Stimulated activated CD8-positive, alpha-beta memory T cell treated with anti-CD3 and anti-CD28 coated beads, Interleukin-4, amount 100 ng/mL, for 1 hour (primary cell): ENCODE measurements around the gene PIK3C2B.
A peak's percentile ranks its signal among the peaks of the same experiment; 100 is the strongest.
"Not testable (repeated sequence)": the region's sequence is repeated elsewhere in the genome, so short reads cannot be mapped to it uniquely, and the experiment has no call there.

ENCODE experiments used
- DNase-seq, 2 donors: peaks; one replicate each; pipeline ENCODE4 v3.0.0-alpha.2; 2020; ENCODE audit warnings: low read depth in 2 of 2, low spot score in 1 of 2

The PIK3C2B gene, protein sequence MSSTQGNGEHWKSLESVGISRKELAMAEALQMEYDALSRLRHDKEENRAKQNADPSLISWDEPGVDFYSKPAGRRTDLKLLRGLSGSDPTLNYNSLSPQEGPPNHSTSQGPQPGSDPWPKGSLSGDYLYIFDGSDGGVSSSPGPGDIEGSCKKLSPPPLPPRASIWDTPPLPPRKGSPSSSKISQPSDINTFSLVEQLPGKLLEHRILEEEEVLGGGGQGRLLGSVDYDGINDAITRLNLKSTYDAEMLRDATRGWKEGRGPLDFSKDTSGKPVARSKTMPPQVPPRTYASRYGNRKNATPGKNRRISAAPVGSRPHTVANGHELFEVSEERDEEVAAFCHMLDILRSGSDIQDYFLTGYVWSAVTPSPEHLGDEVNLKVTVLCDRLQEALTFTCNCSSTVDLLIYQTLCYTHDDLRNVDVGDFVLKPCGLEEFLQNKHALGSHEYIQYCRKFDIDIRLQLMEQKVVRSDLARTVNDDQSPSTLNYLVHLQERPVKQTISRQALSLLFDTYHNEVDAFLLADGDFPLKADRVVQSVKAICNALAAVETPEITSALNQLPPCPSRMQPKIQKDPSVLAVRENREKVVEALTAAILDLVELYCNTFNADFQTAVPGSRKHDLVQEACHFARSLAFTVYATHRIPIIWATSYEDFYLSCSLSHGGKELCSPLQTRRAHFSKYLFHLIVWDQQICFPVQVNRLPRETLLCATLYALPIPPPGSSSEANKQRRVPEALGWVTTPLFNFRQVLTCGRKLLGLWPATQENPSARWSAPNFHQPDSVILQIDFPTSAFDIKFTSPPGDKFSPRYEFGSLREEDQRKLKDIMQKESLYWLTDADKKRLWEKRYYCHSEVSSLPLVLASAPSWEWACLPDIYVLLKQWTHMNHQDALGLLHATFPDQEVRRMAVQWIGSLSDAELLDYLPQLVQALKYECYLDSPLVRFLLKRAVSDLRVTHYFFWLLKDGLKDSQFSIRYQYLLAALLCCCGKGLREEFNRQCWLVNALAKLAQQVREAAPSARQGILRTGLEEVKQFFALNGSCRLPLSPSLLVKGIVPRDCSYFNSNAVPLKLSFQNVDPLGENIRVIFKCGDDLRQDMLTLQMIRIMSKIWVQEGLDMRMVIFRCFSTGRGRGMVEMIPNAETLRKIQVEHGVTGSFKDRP (N-terminal part only)

DNA sequence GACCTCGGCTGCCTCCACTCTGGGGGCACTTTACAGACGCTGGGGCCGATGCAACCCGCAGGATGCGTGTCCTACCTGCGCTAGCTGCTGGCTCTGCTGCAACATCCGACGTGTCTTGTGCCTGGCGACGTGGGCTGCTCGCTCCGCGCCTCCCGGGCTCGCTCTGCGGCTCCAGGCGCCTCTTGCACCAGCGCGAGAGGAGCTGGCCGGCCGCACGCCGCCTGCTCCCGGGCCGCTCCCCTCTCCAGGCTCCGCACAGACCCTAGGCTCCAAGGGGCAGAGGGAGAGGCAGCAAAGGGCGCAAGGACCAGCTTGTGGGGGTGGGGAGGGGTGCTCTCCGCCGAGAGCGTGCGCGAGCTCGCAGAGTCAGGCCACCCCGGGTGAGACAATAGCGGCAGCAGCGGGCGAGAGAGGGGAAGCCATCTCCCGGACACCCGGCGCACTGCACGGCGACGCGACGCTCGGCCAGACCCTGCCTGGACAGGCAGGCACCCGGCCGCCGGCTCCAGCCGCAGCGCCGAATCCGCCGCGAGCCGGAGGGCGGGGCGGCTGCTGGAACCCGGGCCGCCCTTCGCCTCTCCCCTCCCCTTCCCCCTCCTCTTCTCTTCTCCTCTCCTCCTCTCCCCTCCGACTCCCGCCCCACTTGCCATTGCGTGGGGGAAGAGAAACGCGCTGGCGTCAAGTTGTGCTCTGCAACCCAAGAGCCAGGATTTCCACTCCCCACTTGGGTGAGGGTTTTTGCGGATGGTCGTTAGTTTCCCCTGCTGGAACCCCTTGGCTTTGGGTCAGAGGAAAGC lies at the start of gene PIK3C2B:
PIK3C2B (minus strand) TSS at position 525 of the 797 bp plus-strand sequence. CDS start 25,003 bp downstream, outside the sequence.
- DNase-seq = peak in 1 of 2 donors; percentile 38

DNA sequence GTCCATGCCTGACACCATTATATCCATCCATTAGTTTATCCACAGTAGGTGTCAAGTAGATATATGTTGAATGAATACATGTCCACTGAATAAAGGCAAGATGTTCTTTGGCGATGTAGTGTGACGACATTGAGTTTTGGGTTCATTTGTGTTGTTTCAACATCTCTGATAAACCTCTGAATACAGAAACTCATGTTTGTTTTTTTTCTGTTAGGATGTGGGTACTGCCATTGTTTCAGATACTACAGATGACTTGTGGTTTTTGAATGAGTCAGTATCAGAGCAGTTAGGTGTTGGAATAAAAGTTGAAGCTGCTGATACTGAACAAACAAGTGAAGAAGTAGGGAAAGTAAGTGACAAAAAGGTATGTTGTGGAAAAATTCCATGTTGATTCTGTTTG lies 49.7 kb upstream of the PIK3C2B start:
- no peak for DNase-seq

DNA sequence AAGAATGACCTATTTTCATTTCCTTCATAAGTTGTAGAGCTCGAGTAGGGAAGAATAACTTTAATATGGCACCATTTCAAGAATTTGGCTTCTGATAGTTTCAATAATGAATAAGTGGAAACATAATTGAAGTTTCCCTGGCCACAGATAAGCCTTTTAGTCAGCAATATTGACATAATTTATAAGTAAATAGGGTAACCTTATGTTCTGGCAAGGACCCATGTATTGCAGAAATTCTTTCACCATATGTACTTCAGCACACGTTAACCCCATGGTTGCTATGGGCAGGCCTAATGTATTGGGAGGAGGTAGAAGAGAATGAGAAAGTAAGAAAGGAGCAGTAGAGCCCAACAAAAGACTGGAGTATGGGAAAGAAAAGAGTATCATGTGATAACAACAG lies 47.0 kb upstream of the PIK3C2B start:
- DNase-seq = no peak

DNA sequence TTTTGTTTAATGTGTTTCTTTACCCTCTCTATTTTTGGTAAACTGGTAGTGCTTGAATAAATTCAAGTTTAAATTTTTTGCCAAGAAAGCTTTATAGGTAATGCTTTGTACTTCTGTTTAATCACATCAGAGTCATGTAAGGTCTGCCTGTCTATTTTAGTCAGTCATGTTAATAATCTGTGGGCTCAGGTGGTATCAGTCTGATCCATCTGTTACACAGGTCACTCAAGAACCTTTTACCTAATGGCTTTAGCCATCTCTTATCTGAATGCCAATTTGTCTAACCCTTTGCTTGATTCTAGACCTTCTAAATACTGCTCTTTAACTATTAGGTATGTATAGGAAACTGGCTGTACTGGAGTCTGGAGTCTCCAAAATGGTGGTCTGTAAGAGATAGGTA lies 38.2 kb upstream of the PIK3C2B start:
- DNase-seq = no peak

DNA sequence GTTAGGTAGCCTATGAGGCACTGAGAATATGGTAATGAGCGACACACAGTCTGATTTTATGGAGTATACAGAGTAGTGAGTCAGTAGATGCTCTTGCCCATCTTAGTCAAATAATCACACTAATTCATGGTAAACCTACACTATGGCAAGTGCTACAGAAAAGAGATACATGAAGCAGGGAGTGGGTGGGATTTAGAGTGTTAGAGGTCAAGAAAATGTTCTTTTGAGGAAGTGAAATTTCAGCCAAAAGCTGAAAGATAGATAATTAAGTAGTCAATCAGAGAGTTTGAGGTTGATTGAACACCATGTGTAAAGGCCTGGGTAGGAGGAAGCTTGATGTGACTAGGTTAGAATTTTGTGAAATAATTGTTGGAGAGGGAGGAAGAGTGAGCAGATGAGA lies 36.3 kb upstream of the PIK3C2B start:
- no peak for DNase-seq

DNA sequence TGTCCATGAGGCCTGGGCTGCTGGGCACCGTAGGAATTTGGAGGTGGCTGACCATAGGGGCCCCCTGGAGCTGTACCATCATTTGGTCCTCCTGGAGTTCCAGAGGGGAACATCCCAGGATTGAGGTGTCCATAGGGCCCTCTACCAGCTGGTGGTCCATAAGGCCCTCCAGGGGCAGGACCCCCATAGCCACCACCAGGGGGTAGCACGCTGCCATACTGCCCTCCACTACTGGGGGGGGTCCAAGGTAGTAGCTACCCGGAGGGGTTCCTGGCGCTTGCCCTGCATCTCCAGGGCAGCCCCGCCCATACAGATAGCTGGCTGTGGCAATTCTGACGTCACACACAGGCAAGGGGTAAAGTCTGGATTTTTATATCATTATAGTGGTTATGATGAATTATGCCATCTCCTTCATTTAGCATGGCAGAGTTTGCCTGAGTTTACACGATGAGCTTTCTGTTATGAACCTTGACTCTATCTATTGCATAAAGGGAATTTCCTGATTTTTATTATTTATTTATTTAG lies 34.8 kb upstream of the PIK3C2B start:
- no peak for DNase-seq

DNA sequence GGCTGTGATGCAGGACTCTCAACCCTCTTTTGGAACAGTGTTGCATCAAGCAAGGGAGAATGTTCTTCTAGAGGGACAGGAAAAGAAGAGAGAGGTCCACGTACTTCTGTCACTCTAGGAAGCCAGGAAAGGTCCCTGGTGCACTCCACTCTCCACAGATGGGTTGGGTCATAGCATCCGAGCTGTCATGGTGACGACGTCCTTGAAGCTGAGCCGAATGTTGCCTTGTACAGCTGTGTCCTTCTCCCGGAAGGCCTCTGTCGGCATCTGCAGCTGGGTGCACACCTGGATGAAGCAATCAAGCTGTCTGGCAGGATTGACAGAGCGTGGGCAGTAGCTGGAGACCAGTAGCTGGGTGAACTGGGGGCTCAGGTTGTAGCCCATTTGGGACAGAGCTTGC lies 34.1 kb upstream of the PIK3C2B start:
- no peak for DNase-seq

DNA sequence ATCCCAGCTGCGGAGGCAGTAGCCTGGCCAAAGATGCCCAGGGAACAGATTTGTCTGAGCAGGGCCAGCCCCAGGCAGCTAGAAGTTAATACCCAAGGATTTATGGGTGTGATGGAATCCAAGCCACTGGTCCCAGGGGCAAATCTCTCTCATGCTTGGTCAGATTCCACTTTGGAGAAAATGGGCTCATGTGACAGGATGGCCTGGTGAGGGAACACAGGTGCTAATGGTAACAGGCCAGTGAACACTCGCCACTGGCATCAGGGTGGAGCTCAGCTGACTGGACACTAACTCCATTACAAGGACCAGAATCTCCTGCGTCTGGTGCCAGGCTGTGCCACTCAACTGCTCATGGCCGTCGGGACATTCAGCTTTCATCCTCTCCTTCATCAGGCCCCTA lies 33.6 kb upstream of the PIK3C2B start:
- DNase-seq = no peak

DNA sequence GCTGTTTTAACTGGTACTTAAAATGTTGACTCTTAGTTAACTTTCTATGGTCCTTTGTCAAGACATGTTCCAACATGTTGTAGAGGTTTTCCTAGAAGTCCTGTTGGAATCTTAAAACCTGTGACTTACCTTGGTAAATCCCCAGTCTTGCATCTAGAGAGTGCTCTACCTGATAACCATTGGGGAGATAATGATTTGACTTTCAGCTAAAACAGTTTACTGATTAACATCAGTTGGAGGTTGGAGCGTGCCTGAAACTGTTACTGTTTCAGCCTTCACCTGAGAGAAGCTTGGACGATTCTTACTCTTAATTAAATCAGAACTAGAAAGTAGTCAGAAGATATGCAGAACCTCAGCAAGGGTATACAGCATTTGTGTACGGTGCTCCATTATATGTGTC lies 30.4 kb upstream of the PIK3C2B start:
- DNase-seq = no peak

DNA sequence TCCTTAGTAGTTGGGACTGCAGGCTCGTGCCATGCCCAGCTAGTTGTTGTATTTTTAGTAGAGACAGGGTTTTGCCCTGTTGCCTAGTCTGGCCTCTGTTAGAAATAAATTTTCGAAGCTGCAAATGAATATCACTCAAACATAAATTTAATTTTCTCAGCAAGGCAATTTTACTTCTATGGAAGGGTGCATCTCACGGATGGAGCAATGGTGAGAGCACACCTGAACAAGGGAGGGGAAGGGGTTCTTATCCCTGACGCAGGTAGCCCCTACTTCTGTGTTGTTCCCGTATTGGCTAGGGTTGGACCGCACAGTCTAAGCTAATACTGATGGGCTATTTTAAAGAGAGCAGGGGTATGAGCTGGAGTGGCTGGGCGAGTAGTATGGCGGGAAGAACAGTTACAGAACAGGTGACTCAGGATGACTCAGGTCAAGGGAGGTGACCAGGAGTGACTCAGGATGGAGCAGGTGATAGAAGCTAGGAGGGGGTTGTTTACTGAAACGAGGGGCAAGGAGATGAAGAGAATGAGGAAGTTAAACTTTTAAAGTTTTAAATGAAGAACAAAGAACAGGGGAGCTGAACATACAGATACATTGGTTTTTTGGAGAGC lies 29.1 kb upstream of the PIK3C2B start:
- no peak for DNase-seq

DNA sequence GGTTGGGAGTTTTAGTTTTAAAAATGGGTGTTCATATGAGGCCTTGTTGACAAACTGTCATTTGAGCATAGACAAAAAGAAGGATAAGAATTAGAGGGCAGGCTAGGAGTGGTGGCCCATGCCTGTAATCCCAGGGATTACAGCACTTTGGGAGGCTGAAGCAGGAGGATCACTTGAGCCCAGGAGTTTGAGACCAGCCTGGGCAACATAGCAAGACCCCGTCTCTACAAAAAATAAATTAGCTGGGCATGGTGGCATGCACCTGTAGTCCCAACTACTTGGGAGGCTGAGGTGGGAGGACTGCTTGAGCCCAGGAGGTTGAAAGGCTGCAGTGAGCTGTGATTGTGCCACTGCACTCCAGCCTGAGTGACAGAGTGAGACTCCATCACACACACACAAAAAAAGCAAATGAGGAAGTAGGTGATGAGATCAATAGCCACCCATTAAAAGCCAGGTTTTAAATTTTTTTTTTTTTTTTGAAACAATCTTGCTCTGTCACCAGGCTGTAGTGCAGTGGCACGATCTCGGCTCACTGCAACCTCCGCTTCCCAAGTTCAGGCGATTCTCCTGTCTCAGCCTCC lies 27.4 kb upstream of the PIK3C2B start:
- not testable (repeated sequence) for DNase-seq

DNA sequence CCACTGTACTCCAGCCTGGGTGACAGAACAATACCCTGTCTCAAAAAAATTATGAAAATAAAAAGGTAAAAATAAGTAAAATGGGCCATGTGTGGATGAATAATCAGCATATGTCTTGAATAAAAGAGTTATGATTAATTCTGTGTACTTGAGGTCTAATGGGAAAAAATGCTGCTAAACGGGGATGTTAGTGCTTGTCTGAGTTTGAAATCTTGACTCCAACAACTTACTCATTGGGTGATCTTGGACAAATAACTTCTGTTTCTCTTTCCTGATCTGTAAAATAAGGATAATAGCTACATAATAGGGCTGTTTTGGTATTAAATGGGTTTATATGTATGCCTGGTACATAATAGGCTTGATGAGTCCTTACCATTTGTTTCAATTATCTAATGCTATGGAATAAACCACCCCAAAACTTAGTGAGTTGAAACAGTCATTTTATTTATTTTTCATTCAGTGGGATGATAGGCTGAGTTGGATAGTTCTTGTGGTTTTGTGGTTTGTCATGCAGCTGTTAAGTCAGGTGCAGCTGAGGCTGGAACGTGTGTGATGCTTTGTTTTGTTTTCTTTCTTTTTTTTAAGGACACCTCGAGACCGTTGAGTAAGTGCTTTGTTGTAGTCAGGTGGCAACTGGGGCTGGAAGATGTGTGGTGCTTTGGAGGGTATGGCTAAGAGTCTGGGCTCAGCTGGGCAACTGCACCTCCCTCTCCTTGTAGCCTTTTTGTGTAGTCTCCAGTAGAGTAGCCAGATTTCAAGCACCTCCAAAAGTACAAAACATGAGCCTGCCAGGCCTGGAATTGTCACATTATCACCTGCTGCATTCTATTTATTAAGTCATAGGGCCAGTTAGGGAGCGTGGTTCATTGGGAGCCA lies 26.5 kb upstream of the PIK3C2B start:
- no peak for DNase-seq

DNA sequence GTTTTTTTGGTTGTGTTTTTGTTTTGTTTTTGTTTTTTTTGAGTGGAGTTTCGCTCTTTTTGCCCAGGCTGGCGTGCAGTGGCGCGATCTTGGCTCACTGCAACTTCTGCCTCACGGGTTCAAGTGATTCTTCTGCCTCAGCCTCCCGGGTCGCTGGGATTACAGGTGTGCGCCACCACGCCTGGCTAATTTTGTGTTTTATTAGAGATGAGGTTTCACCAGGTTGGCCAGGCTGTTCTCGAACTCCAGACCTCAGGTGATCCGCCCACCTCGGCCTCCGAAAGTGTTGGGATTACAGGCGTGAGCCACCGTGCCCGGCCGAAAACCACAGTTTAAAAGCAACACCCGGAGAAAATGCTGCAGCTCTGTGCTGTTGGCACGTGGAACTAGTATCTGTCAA lies 22.8 kb upstream of the PIK3C2B start:
- not testable (repeated sequence) for DNase-seq

DNA sequence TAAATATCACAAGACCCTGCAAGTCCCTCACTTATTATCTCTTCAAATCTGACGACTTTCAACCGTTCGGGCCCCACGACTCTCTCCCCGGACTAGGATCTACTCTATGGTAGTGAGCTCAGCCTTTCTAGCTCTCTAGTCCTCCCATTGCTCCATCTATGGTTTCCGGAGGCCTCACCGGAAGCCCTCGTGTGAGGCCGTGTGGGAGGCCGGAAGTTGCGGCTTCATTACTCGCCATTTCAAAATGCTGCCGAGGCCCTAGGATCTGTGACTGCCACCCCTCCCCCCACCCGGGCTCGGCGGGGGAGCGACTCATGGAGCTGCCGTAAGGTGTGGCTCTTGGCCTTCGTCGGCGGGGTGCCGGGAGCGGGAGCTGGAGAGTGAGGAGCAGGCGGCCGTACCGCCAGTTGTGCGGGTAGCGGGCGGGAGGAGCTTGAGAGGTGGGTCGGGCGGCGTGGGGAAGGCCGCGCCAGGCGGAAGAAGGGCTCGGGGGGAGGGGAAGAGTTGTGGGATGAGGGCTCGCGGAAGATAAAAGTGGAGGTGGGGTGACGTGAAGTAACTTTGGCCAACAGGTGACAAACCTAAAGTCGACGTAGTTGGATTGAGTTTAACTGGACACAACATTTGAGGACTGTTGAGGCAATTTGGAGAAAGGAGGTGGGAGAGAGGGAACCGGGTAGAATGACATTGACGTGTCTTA lies 21.7 kb upstream of the PIK3C2B start, which contains the start of gene MDM4:
MDM4 (plus strand) TSS at position 227 of the 700 bp plus-strand sequence. CDS start 9,113 bp downstream, outside the sequence.
- peak; percentile 82 to 83 for DNase-seq

DNA sequence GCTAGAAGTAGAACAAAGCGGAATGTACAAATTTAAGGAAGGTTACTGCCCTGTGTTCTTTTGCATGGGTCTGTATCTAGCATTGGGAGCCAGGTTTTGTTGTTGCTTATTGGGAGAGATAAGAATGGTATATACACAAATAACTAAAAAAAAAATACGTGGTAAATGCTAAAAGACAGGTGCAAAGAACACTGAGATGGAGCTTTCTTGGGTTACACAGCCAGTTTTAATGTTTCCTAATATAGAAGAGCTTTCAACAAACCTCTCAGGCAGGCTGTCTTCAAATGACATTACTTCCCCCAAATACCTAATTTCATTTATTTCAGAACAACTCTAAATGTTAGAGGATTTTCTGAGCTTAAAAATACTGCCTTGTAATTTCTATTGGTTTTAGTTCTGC lies 20.2 kb upstream of the PIK3C2B start:
- DNase-seq = no peak

DNA sequence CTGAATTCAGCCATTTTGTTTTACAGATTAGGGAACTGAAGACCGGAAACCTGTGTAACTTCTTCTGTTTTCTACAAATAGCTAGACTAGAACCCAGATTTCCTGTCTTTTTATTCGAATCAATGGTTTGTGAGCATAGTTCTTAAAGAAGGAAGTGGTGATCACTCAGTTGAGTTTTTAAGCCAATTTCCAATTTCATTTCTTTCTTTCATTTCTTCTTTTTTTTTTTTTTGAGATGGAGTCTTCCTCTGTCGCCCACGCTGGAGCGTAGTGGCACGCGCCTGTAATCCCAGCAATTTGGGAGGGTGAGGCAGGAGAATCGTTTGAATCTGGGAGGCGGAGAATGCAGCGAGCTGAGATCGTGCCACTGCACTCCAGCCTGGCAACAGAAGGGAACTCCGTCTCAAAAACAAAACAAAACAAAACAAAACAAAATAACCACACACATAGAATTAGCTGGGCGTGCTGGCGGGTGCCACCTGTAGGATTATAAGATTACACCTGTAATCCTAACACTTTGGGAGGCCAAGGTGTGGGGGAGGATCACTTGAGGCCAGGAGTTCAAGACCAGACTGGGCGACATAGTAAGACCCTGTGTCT lies 18.6 kb upstream of the PIK3C2B start:
- DNase-seq = no peak

DNA sequence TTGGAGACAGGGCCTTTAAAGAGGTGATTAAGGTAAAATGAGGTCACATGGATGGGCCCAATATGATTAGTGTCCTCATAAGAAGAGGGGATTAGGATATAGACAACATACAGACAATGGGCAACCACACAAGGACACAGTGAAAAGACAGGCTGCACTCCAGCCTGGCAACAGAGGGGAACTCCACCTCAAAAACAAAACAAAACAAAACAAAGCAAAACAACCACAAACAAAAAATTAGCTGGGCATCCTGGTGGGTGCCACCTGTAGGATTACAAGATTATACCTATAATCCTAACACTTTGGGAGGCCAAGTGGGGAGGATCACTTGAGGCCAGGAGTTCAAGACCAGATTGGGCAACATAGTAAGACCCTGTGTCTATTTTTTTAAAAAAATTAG lies 16.8 kb upstream of the PIK3C2B start:
- DNase-seq = no peak

DNA sequence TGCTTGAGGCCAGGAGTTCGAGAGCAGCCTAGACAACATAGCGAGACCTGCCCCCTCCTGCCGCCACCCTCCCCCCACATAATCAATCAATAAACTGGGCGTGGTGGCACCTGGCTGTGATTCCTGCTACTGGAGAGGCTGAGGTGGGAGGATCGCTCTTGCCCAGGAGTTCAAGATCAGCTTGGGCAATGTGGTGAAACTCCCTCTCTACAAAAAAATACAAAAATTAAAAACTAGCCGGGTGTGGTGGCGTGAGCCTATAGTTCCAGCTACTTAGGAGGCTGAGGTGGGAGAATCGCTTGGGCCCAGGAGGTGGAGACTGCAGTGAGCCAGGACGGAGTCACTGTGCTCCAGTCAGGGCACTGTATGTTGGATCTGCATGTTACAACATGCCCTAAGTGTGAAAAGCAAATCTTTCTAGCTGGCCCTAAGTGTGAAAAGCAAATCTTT lies 14.6 kb upstream of the PIK3C2B start:
- no peak for DNase-seq
